Natural killer cell (primary cell): ENCODE results near the gene DCST1. TPM values are rescaled to one million over a fixed set of nuclear protein-coding genes. Genes with fewer than 3 reads are reported as not detected.

Source experiments
- ATAC-seq, 3 donors: fragments of 150-1000 bp in 2 of 3; fragments of 200-7000 bp in 1 of 3; cut with Tn5 transposase; 1 replicate in 1 of 3; 2 replicates in 2 of 3; pipeline ENCODE4 v1.10.0; 2021; ENCODE audit warnings: mild to moderate bottlenecking in 2 of 3, moderate library complexity in 2 of 3
- DNase-seq, 2 donors: peaks; one replicate each; pipeline versions ENCODE4 v3.0.0 to v3.0.0-alpha.2; 2013 to 2021; ENCODE audit warnings: mixed read lengths in 1 of 2
- H3K27ac ChIP-seq: one replicate; pipeline ENCODE4 v1.5.1; 2013; ENCODE audit warnings: mild to moderate bottlenecking, low read length
- H3K27me3 ChIP-seq: one replicate; pipeline ENCODE4 v1.6.1; 2013; ENCODE audit warnings: low read length; ENCODE audit not compliant: control insufficient read depth, insufficient read depth
- H3K36me3 ChIP-seq: one replicate; pipeline ENCODE4 v1.6.1; 2013; ENCODE audit warnings: low read length; ENCODE audit not compliant: control insufficient read depth, insufficient read depth
- H3K4me1 ChIP-seq: one replicate; pipeline ENCODE4 v1.6.1; 2013; ENCODE audit warnings: low read length; ENCODE audit not compliant: control insufficient read depth, insufficient read depth
- H3K4me3 ChIP-seq: one replicate; pipeline ENCODE4 v1.5.1; 2013; ENCODE audit warnings: low read length
- H3K9me3 ChIP-seq: one replicate; pipeline ENCODE4 v1.6.1; 2013; ENCODE audit warnings: low read length; ENCODE audit not compliant: control insufficient read depth, insufficient read depth
- H3K27ac Mint-ChIP-seq, 2 donors: one replicate each; pipeline ENCODE4 v1.8.0; 2022; ENCODE audit warnings: mild to moderate bottlenecking in 2 of 2, mixed read lengths in 2 of 2, moderate library complexity in 1 of 2
- H3K27me3 Mint-ChIP-seq, 2 donors: one replicate each; pipeline ENCODE4 v1.8.0; 2022; ENCODE audit warnings: low read depth in 2 of 2, mixed read lengths in 2 of 2
- H3K36me3 Mint-ChIP-seq: one replicate; pipeline ENCODE4 v1.8.0; 2022; ENCODE audit warnings: mixed read lengths
- H3K4me1 Mint-ChIP-seq, 2 donors: one replicate each; pipeline ENCODE4 v1.8.0; 2022; ENCODE audit warnings: mixed read lengths in 2 of 2
- H3K4me3 Mint-ChIP-seq: one replicate; pipeline ENCODE4 v1.8.0; 2022; ENCODE audit warnings: mild to moderate bottlenecking, moderate library complexity, mixed read lengths
- H3K9me3 Mint-ChIP-seq, 2 donors: one replicate each; pipeline ENCODE4 v1.8.0; 2022; ENCODE audit warnings: mixed read lengths in 2 of 2
- CTCF ChIP-seq: fragments of 200-600 bp; IDR thresholded peaks from one replicate; pipeline ENCODE4 v1.8.0; 2022; ENCODE audit warnings: antibody characterized with exemption
- WGBS: methylation state at CpG from one replicate; pipeline ENCODE4 v1.1.7; 2013; ENCODE audit warnings: missing lambda C conversion rate; ENCODE audit not compliant: insufficient coverage; 5-methylcytosine and 5-hydroxymethylcytosine counted together
- intact Hi-C: fragments of 100-400 bp; cut with micrococcal nuclease; formaldehyde crosslinking; loops from one replicate; pipeline ENCODE4 v1.14.2; 2022
- total RNA-seq, 4 donors: library from RNA; stranded (reverse); fragments of 120-200 nt in 1 of 4; gene quantifications; one replicate each; pipeline versions ENCODE4 v1.2.3 to v1.2.4, GENCODE V29; 2013 to 2022

The DCST1 gene
- total RNA-seq, 3 donors from 2014 or later (not counting 1 experiment from before 2014, with no cell fraction given), result 0.35 to 0.60 TPM; not detected in 1

GRCh38 chr1:155010211-155010918, 23.3 kb upstream of the DCST1 start:
- H3K4me1 Mint-ChIP-seq, result peaks cover 26 to 83% of the 10 kb centered on the region in 2 donors
- no peak for TF ChIP-seq CTCF
- Histone ChIP-seq H3K27me3 (no peaks in the 10 kb centered on the region), H3K27ac (peak overlapping the region; percentile 26), H3K4me1 (peaks cover 97% of the 10 kb centered on the region), H3K36me3 (peaks cover 9% of the 10 kb centered on the region), H3K4me3 (peak overlapping the region; percentile 2), H3K9me3 (no peaks in the 10 kb centered on the region)
- intact Hi-C loops, result no loop called here
- DNase-seq (peak in 1 of 2 donors; percentile 53), ATAC-seq (no peak)
- no peaks in the 10 kb centered on the region for H3K9me3 Mint-ChIP-seq
- no peaks in the 10 kb centered on the region for H3K36me3 Mint-ChIP-seq
- H3K4me3 Mint-ChIP-seq, result peak overlapping the region; percentile 59
- WGBS, result 64% methylated on average over 3 of the region's 11 CpGs
- peak overlapping the region in 1 of 2 donors; percentile 60 for H3K27ac Mint-ChIP-seq
- no peaks in the 10 kb centered on the region for H3K27me3 Mint-ChIP-seq

- Histone ChIP-seq H3K27ac (no peak overlapping the region), H3K27me3 (no peaks in the 10 kb centered on the region), H3K4me1 (peaks cover 97% of the 10 kb centered on the region), H3K36me3 (peaks cover 14% of the 10 kb centered on the region), H3K4me3 (no peak overlapping the region), H3K9me3 (no peaks in the 10 kb centered on the region)
- Mint-ChIP-seq H3K4me3 (peak overlapping the region; percentile 17), H3K9me3 (no peaks in the 10 kb centered on the region), H3K27ac (peak overlapping the region in 1 of 2 donors; percentile 66), H3K4me1 (peaks cover 25 to 82% of the 10 kb centered on the region in 2 donors), H3K36me3 (no peaks in the 10 kb centered on the region), H3K27me3 (no peaks in the 10 kb centered on the region)
- DNase-seq (no peak), ATAC-seq (no peak)
- WGBS, result 90% methylated on average over 3 of the region's 5 CpGs
- TF ChIP-seq CTCF, result no peak
- intact Hi-C loops, result no loop called here
Measured at GRCh38 chr1:155011004-155011416, 22.6 kb upstream of the DCST1 start.

- Histone ChIP-seq H3K36me3 (peaks cover 19% of the 10 kb centered on the region), H3K9me3 (no peaks in the 10 kb centered on the region), H3K4me3 (no peak overlapping the region), H3K27ac (no peak overlapping the region), H3K4me1 (peaks cover 97% of the 10 kb centered on the region), H3K27me3 (no peaks in the 10 kb centered on the region)
- no peaks in the 10 kb centered on the region for H3K36me3 Mint-ChIP-seq
- H3K27me3 Mint-ChIP-seq, result no peaks in the 10 kb centered on the region
- H3K4me3 Mint-ChIP-seq, result no peak overlapping the region
- peaks cover 19 to 82% of the 10 kb centered on the region in 2 donors for H3K4me1 Mint-ChIP-seq
- no peaks in the 10 kb centered on the region for H3K9me3 Mint-ChIP-seq
- TF ChIP-seq CTCF, result no peak
- H3K27ac Mint-ChIP-seq, result peak overlapping the region in 1 of 2 donors; percentile 81
- WGBS, result 91% methylated on average over 3 of the region's 6 CpGs
- intact Hi-C loops, result no loop called here
- ATAC-seq (peak in 1 of 3 donors; percentile 15), DNase-seq (peak in 1 of 2 donors; percentile 55)
Measured at GRCh38 chr1:155011437-155012025, 22.1 kb upstream of the DCST1 start.
